Skin epidermis (tissue), 12 donors: ENCODE data around the gene PPIP5K2.
"Not testable (repeated sequence)": the region's sequence is repeated elsewhere in the genome, so short reads cannot be mapped to it uniquely, and the experiment has no call there.

Experiments used
- H3K27ac ChIP-seq, 21 experiments: fragments of 200-600 bp; sonication (generic) in 11 of 21; one replicate each; pipeline ENCODE4 v1.5.0; 2020; ENCODE audit warnings: mild to moderate bottlenecking in 3 of 21, inconsistent platforms in 2 of 21, moderate library complexity in 2 of 21
- H3K4me3 ChIP-seq, 7 experiments: fragments of 200-600 bp; sonication (generic) in 2 of 7; one replicate each; pipeline ENCODE4 v1.5.0; 2020; ENCODE audit warnings: inconsistent platforms in 2 of 7, mild to moderate bottlenecking in 2 of 7, moderate library complexity in 1 of 7

Gene PPIP5K2

GRCh38 chr5:103203226-103203625 is 83.1 kb downstream of the PPIP5K2 start:
- no peak overlapping the region for H3K4me3 ChIP-seq
- H3K27ac ChIP-seq, result no peak overlapping the region

- H3K27ac ChIP-seq, H3K4me3 ChIP-seq: not testable (repeated sequence)
These were observed 84.9 kb downstream of the PPIP5K2 start for GRCh38 chr5:103204990-103205389.

GRCh38 chr5:103205991-103206700 is 86.0 kb downstream of the PPIP5K2 start:
- no peak overlapping the region for H3K27ac ChIP-seq
- H3K4me3 ChIP-seq, result no peak overlapping the region

GRCh38 chr5:103207011-103207410 is 86.9 kb downstream of the PPIP5K2 start:
- no peak overlapping the region for H3K27ac ChIP-seq
- no peak overlapping the region for H3K4me3 ChIP-seq

GRCh38 chr5:103207653-103208052 is 87.6 kb downstream of the PPIP5K2 start:
- Histone ChIP-seq H3K4me3 (no peak overlapping the region), H3K27ac (no peak overlapping the region)

GRCh38 chr5:103208460-103208859 is 88.4 kb downstream of the PPIP5K2 start:
- Histone ChIP-seq H3K27ac (no peak overlapping the region), H3K4me3 (no peak overlapping the region)

GRCh38 chr5:103209065-103209464 is 89.0 kb downstream of the PPIP5K2 start:
- Histone ChIP-seq H3K27ac (no peak overlapping the region), H3K4me3 (no peak overlapping the region)

- no peak overlapping the region for H3K4me3 ChIP-seq
- no peak overlapping the region for H3K27ac ChIP-seq
These were observed 90.9 kb downstream of the PPIP5K2 start for GRCh38 chr5:103210952-103211351.

- no peak overlapping the region for H3K27ac ChIP-seq
- no peak overlapping the region for H3K4me3 ChIP-seq
These were observed 91.8 kb downstream of the PPIP5K2 start for GRCh38 chr5:103211576-103212561.

GRCh38 chr5:103216137-103216536 is 96.0 kb downstream of the PPIP5K2 start:
- H3K4me3 ChIP-seq, result no peak overlapping the region
- H3K27ac ChIP-seq, result no peak overlapping the region

- Histone ChIP-seq H3K27ac (no peak overlapping the region), H3K4me3 (no peak overlapping the region)
These were observed 96.6 kb downstream of the PPIP5K2 start for GRCh38 chr5:103216697-103217096.

- Histone ChIP-seq H3K4me3 (no peak overlapping the region), H3K27ac (no peak overlapping the region)
These were observed 97.0 kb downstream of the PPIP5K2 start for GRCh38 chr5:103217101-103217500.

GRCh38 chr5:103218164-103218563 is 98.1 kb downstream of the PPIP5K2 start:
- Histone ChIP-seq H3K27ac (no peak overlapping the region), H3K4me3 (no peak overlapping the region)

GRCh38 chr5:103219074-103219473 is 99.0 kb downstream of the PPIP5K2 start:
- H3K4me3 ChIP-seq, H3K27ac ChIP-seq: not testable (repeated sequence)

GRCh38 chr5:103223031-103223955 is 103.2 kb downstream of the PPIP5K2 start:
- Histone ChIP-seq H3K27ac (no peak overlapping the region), H3K4me3 (no peak overlapping the region)

- no peak overlapping the region for H3K27ac ChIP-seq
- no peak overlapping the region for H3K4me3 ChIP-seq
These were observed 104.2 kb downstream of the PPIP5K2 start for GRCh38 chr5:103224118-103224893.

GRCh38 chr5:103224894-103225246 is 104.8 kb downstream of the PPIP5K2 start:
- Histone ChIP-seq H3K27ac (no peak overlapping the region), H3K4me3 (no peak overlapping the region)

- no peak overlapping the region for H3K27ac ChIP-seq
- H3K4me3 ChIP-seq, result no peak overlapping the region
These were observed 108.0 kb downstream of the PPIP5K2 start for GRCh38 chr5:103228061-103228460.

GRCh38 chr5:103228588-103228987 is 108.5 kb downstream of the PPIP5K2 start:
- Histone ChIP-seq H3K27ac (no peak overlapping the region), H3K4me3 (no peak overlapping the region)
